ENCODE results near the gene TCF7L1. TPM values are rescaled to one million over a fixed set of nuclear protein-coding genes. Genes with fewer than 3 reads are reported as not detected.

Gene TCF7L1
- total RNA-seq, 1 experiment from 2014 or later = 1.1 TPM

DNA sequence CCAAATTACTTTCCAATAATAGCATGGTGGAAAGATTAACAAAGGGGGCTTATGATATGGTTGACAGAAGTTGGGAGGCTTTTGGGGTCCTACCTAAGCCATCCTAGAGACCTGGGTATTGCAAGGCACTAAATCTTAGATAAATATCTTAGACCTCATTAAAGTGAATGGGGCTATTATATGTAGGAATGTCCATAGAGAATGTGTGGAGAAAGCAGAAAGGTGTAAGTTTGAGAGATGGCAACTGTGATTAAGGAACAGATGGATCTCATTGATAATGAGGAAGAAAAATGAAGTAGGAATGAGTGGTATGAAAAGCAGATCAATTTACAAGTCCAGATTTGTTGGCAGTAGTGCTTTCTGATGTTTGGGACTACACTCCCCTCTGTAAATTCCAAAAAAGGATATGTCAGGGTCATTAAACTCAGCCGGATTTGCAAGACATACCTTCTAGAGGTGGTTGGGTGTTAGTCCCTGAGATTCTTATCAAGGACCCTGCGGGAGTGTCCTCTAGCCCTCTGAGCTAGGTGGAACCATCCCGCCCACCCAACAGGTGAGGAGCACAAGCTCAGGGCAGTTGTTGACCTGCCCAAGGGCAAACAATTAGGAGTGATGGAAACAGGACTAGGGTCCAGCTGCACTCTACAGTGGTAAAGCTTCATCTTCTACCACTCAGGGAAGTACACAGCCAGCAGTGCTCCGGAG is 12.1 kb downstream of the TCF7L1 start:
- ChIA-PET POLR2A (no interaction called here), CTCF (interaction anchor here (0.7 kb wide), 2 partner anchors 122 to 153 kb away, joined by 3 to 4 read pairs; no protein-coding TSS in a partner anchor)
- Mint-ChIP-seq H3K9me3 (ENCODE audit: unreplicated experiment) (no peaks in the 10 kb centered on the region), H3K27ac (ENCODE audit: low read depth, unreplicated experiment) (no peak overlapping the region), H3K4me1 (ENCODE audit: insufficient read depth, unreplicated experiment) (no peaks in the 10 kb centered on the region), H3K4me3 (ENCODE audit: unreplicated experiment) (no peak overlapping the region), H3K27me3 (ENCODE audit: insufficient read depth, unreplicated experiment) (peaks cover 10% of the 10 kb centered on the region), H3K36me3 (ENCODE audit: insufficient read depth, unreplicated experiment) (no peaks in the 10 kb centered on the region)
- DNase-seq (ENCODE audit: unreplicated experiment) = no peak
- no peak for TF ChIP-seq CTCF (IDR thresholded peaks at IDR 0.05; ENCODE audit: unreplicated experiment)
- no TSS peak for BruUV-seq (replicated peaks)
- intact Hi-C loops (cut with micrococcal nuclease) = no loop called here

GRCh38 chr2:85148190-85148589 is 15.0 kb downstream of the TCF7L1 start:
- Mint-ChIP-seq H3K36me3 (ENCODE audit: insufficient read depth, unreplicated experiment) (no peaks in the 10 kb centered on the region), H3K27ac (ENCODE audit: low read depth, unreplicated experiment) (no peak overlapping the region), H3K4me3 (ENCODE audit: unreplicated experiment) (no peak overlapping the region), H3K9me3 (ENCODE audit: unreplicated experiment) (no peaks in the 10 kb centered on the region), H3K27me3 (ENCODE audit: insufficient read depth, unreplicated experiment) (no peaks in the 10 kb centered on the region), H3K4me1 (ENCODE audit: insufficient read depth, unreplicated experiment) (no peaks in the 10 kb centered on the region)
- CTCF ChIA-PET = no interaction called here
- no TSS peak for BruUV-seq (replicated peaks)
- no peak for TF ChIP-seq CTCF (IDR thresholded peaks at IDR 0.05; ENCODE audit: unreplicated experiment)
- POLR2A ChIA-PET = no interaction called here
- intact Hi-C loops (cut with micrococcal nuclease) = no loop called here
- DNase-seq (ENCODE audit: unreplicated experiment) = no peak

- no TSS peak for BruUV-seq (replicated peaks)
- no peak for DNase-seq (ENCODE audit: unreplicated experiment)
- Mint-ChIP-seq H3K9me3 (ENCODE audit: unreplicated experiment) (no peaks in the 10 kb centered on the region), H3K36me3 (ENCODE audit: insufficient read depth, unreplicated experiment) (no peaks in the 10 kb centered on the region), H3K4me1 (ENCODE audit: insufficient read depth, unreplicated experiment) (no peaks in the 10 kb centered on the region), H3K27me3 (ENCODE audit: insufficient read depth, unreplicated experiment) (no peaks in the 10 kb centered on the region), H3K4me3 (ENCODE audit: unreplicated experiment) (no peak overlapping the region), H3K27ac (ENCODE audit: low read depth, unreplicated experiment) (no peak overlapping the region)
- CTCF ChIA-PET = interaction anchor here (0.6 to 1.2 kb wide), 2 partner anchors 35 to 436 kb away, joined by 3 to 5 read pairs; no protein-coding TSS in a partner anchor
- intact Hi-C loops (cut with micrococcal nuclease) = no loop called here
- POLR2A ChIA-PET = interaction anchor here (0.7 kb wide), 1 partner anchor 29 kb away, joined by 3 read pairs; no protein-coding TSS in a partner anchor
- TF ChIP-seq CTCF (IDR thresholded peaks at IDR 0.05; ENCODE audit: unreplicated experiment) = no peak
Observed at GRCh38 chr2:85151026-85151425, 17.8 kb downstream of the TCF7L1 start.

DNA sequence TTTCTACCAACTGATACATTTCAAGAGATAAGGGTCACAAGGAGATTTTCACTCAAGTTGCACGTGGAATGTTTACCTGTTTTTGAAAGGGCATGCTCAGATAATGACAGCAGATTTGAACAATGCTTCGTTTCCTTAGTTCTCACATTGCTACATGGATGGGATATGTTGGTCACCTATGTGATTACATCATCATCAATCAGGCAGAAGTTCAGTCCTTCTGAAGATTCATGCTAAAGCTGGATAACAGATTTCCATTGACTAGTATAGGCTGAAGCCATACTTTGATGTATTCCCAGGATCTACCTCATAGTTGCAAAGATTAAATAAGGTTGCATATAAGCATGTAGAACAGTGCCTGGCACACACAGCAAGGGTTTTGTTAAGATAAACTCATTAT is 19.7 kb downstream of the TCF7L1 start:
- Mint-ChIP-seq H3K36me3 (ENCODE audit: insufficient read depth, unreplicated experiment) (no peaks in the 10 kb centered on the region), H3K27ac (ENCODE audit: low read depth, unreplicated experiment) (no peak overlapping the region), H3K9me3 (ENCODE audit: unreplicated experiment) (no peaks in the 10 kb centered on the region), H3K4me3 (ENCODE audit: unreplicated experiment) (no peak overlapping the region), H3K4me1 (ENCODE audit: insufficient read depth, unreplicated experiment) (no peaks in the 10 kb centered on the region), H3K27me3 (ENCODE audit: insufficient read depth, unreplicated experiment) (no peaks in the 10 kb centered on the region)
- DNase-seq (ENCODE audit: unreplicated experiment) = no peak
- no TSS peak for BruUV-seq (replicated peaks)
- ChIA-PET POLR2A (no interaction called here), CTCF (no interaction called here)
- TF ChIP-seq CTCF (IDR thresholded peaks at IDR 0.05; ENCODE audit: unreplicated experiment) = no peak
- intact Hi-C loops (cut with micrococcal nuclease) = no loop called here
